Loucy (cell line): ENCODE data around the gene TRPV4.
"Not testable (repeated sequence)": the region's sequence is repeated elsewhere in the genome, so short reads cannot be mapped to it uniquely, and the experiment has no call there.

Source experiments
- H2AFZ ChIP-seq: fragments of 200-600 bp; sonication (generic); 2 replicates; pipeline ENCODE4 v1.6.0; 2016; ENCODE audit warnings: antibody characterized with exemption, mild to moderate bottlenecking, low read length, moderate library complexity
- H3F3A ChIP-seq: fragments of 200-600 bp; 2 replicates; pipeline ENCODE4 v1.6.0; 2016; ENCODE audit warnings: antibody characterized with exemption, low read depth, mild to moderate bottlenecking
- H3K27me3 ChIP-seq: fragments of 200-600 bp; sonication (generic); 2 replicates; pipeline ENCODE4 v1.6.1; 2014; ENCODE audit warnings: low read length, mild to moderate bottlenecking; ENCODE audit not compliant: insufficient read depth, poor library complexity, severe bottlenecking
- H3K36me3 ChIP-seq: fragments of 200-600 bp; sonication (generic); 2 replicates; pipeline ENCODE4 v1.6.1; 2016; ENCODE audit warnings: low read length; ENCODE audit not compliant: insufficient read depth
- H3K4me1 ChIP-seq: fragments of 200-600 bp; sonication (generic); 2 replicates; pipeline ENCODE4 v1.5.1; 2014; ENCODE audit warnings: low read length, mild to moderate bottlenecking; ENCODE audit not compliant: insufficient read depth, poor library complexity, severe bottlenecking
- H3K4me2 ChIP-seq: fragments of 200-600 bp; sonication (generic); 2 replicates; pipeline ENCODE4 v1.6.0; 2014; ENCODE audit warnings: antibody characterized with exemption, low read length, low read depth, mild to moderate bottlenecking; ENCODE audit not compliant: poor library complexity, severe bottlenecking
- H3K4me3 ChIP-seq: fragments of 200-600 bp; sonication (generic); 2 replicates; pipeline ENCODE4 v1.5.1; 2014; ENCODE audit warnings: low read length, mild to moderate bottlenecking, mixed read lengths; ENCODE audit not compliant: poor library complexity, severe bottlenecking
- H3K79me2 ChIP-seq: fragments of 200-600 bp; sonication (generic); 2 replicates; pipeline ENCODE4 v1.6.1; 2014; ENCODE audit warnings: low read length; ENCODE audit not compliant: insufficient read depth
- H3K9ac ChIP-seq: fragments of 200-600 bp; sonication (generic); 2 replicates; pipeline ENCODE4 v1.6.0; 2014; ENCODE audit warnings: mild to moderate bottlenecking, low read depth, low read length, moderate library complexity; ENCODE audit not compliant: poor library complexity, severe bottlenecking
- H3K9me2 ChIP-seq: fragments of 200-600 bp; sonication (generic); replicated peaks from 2 replicates; pipeline ENCODE4 v1.6.1; 2016; ENCODE audit warnings: low read depth, low read length, mixed read lengths
- H3K9me3 ChIP-seq: fragments of 200-600 bp; sonication (generic); 2 replicates; pipeline ENCODE4 v1.6.1; 2014; ENCODE audit warnings: mild to moderate bottlenecking, antibody characterized with exemption, low read length, low read depth; ENCODE audit not compliant: insufficient read depth
- H4K20me1 ChIP-seq: fragments of 200-600 bp; sonication (generic); 2 replicates; pipeline ENCODE4 v1.6.0; 2014; ENCODE audit warnings: antibody characterized with exemption, low read length, mild to moderate bottlenecking; ENCODE audit not compliant: insufficient read depth, poor library complexity, severe bottlenecking
- EZH2phosphoT487 ChIP-seq: fragments of 200-600 bp; IDR thresholded peaks from 2 replicates; pipeline ENCODE4 v1.6.1; 2018; ENCODE audit warnings: antibody characterized with exemption, mild to moderate bottlenecking, moderate library complexity, borderline replicate concordance
- TF ChIP-seq, protein P1 (sequence below): fragments of 200-600 bp; sonication (generic); conservative IDR thresholded peaks from 2 replicates; pipeline ENCODE4 v1.5.1; 2014; ENCODE audit warnings: mild to moderate bottlenecking, antibody characterized with exemption, low read length

TRPV4 gene

DNA sequence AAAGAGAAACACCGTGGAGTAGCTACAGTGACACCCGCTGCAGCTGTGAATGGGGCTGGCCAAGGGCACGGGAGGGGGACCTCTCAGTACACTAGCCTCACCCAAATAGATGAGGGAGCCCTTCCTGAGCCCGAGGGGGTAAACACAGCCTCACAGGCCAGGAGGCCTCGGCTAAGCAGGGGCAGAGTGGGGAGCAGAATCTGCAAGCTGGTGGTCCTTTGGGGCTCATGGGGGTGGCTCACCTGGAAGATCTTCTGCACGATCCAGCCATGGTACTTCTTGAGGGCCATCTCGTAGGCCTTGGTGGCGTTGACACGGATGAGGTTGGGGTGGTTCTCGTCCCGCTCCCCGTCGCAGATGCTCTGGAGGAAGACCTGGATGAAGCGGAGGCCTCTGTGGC, 22.2 kb upstream of the TRPV4 start:
- no peak overlapping the region for H3K4me3 ChIP-seq
- TF ChIP-seq, protein P1, sequence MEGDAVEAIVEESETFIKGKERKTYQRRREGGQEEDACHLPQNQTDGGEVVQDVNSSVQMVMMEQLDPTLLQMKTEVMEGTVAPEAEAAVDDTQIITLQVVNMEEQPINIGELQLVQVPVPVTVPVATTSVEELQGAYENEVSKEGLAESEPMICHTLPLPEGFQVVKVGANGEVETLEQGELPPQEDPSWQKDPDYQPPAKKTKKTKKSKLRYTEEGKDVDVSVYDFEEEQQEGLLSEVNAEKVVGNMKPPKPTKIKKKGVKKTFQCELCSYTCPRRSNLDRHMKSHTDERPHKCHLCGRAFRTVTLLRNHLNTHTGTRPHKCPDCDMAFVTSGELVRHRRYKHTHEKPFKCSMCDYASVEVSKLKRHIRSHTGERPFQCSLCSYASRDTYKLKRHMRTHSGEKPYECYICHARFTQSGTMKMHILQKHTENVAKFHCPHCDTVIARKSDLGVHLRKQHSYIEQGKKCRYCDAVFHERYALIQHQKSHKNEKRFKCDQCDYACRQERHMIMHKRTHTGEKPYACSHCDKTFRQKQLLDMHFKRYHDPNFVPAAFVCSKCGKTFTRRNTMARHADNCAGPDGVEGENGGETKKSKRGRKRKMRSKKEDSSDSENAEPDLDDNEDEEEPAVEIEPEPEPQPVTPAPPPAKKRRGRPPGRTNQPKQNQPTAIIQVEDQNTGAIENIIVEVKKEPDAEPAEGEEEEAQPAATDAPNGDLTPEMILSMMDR, result no peak
- no peak for TF ChIP-seq EZH2phosphoT487

DNA sequence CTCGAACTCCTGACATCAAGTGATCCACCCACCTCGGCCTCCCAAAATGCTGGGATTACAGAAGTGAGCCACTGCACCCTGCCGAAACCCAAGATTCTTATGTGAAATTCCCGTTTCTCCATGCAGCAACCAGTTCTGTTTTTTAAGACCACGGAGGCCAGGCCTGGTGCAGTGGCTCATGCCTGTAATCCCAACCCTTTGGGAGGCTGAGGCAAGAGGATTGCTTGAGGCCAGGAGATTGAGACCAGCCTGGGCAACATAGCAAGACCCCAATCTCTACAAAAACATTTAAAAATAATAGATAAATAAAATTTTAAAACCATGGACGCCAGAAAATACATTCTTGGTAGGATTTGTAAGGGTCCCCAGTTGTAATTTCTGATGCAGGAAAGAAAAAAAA, 17.3 kb upstream of the TRPV4 start:
- not testable (repeated sequence) for H3K79me2 ChIP-seq, H3K27me3 ChIP-seq, H3K4me1 ChIP-seq, H3K4me2 ChIP-seq, H3K9me3 ChIP-seq, H3F3A ChIP-seq, H3K9me2 ChIP-seq, H3K9ac ChIP-seq, H3K4me3 ChIP-seq, H4K20me1 ChIP-seq, H2AFZ ChIP-seq
- peaks cover 16% of the 10 kb centered on the region; the same call in 1 of the 2 replicates for H3K36me3 ChIP-seq

More for the DNA sequence above, 22.2 kb upstream of the TRPV4 start:
- Histone ChIP-seq H3K79me2 (no peaks in the 10 kb centered on the region), H3K9me3 (no peaks in the 10 kb centered on the region), H3K4me2 (no peak overlapping the region), H3K27me3 (no peaks in the 10 kb centered on the region), H3K36me3 (peaks cover 36% of the 10 kb centered on the region; the same call in 1 of the 2 replicates), H2AFZ (no peak overlapping the region), H3K9ac (no peak overlapping the region), H3K9me2 (no peaks in the 10 kb centered on the region), H3K4me1 (no peaks in the 10 kb centered on the region), H4K20me1 (no peaks in the 10 kb centered on the region), H3F3A (no peaks in the 10 kb centered on the region)

DNA sequence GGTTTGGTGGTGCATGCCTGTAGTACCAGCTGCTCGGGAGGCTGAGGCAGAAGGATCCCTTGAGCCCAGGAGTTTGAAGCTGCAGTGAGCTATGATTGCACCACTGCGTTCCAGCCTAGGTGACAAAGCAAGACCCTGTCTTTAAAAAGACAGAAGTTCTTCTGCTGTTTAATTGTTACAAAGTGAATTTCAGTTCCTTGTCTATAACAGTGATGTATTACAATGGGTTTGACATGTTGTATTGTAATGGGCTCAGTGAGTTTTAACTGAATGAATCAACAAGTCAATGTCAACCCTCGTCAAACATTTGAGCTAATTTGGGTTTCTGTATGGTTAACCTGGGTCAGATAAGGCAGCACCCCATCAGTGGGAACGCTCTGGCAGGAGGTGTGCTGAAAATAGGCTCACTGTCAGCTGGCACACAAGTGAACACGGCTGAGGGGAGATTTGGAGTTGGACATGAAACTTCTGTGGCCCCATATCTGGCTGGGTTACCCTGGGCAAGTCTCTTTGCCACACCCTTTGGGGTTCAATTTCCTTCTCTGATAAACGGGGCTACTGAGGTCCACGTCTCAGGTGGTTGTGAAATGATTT, 14.0 kb upstream of the TRPV4 start:
- Histone ChIP-seq H3K27me3 (no peaks in the 10 kb centered on the region), H3K9ac (no peak overlapping the region), H3K4me1 (no peaks in the 10 kb centered on the region), H3K79me2 (no peaks in the 10 kb centered on the region), H3F3A (no peaks in the 10 kb centered on the region), H3K9me3 (no peaks in the 10 kb centered on the region), H3K4me2 (no peak overlapping the region), H3K9me2 (no peaks in the 10 kb centered on the region), H3K4me3 (no peak overlapping the region), H2AFZ (no peak overlapping the region), H3K36me3 (peaks cover 2% of the 10 kb centered on the region; the same call in 1 of the 2 replicates), H4K20me1 (no peaks in the 10 kb centered on the region)
- TF ChIP-seq, protein P1, result no peak
- no peak for TF ChIP-seq EZH2phosphoT487

DNA sequence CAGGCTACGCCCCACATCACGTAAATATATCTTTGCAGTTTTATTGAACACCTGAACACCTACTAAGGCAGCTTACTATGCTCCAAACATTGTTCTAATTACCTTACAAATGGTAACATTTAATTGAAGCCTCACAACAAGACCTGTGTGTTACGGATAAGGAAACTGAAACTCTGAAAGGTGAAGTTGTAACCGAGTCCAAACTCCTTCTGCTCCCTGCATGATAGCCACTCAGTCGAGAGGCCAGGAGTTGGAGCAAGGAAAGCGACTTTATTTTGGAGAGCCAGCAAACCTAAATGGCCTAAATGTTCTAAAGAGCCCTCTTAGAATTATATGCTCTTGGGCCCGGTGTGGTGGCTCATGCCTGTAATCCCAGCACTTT, 12.6 kb upstream of the TRPV4 start:
- Histone ChIP-seq H3K36me3 (no peaks in the 10 kb centered on the region), H4K20me1 (no peaks in the 10 kb centered on the region), H3K9ac (no peak overlapping the region), H3K4me3 (no peak overlapping the region), H3K4me2 (peak overlapping the region; percentile 50), H3K9me3 (no peaks in the 10 kb centered on the region), H3K4me1 (no peaks in the 10 kb centered on the region), H3K27me3 (no peaks in the 10 kb centered on the region), H3F3A (no peaks in the 10 kb centered on the region), H3K79me2 (no peaks in the 10 kb centered on the region), H3K9me2 (no peaks in the 10 kb centered on the region), H2AFZ (no peak overlapping the region)
- no peak for TF ChIP-seq EZH2phosphoT487
- TF ChIP-seq, protein P1, result no peak
